ENCODE data around the gene ARID5A. TPM values are rescaled to one million over a fixed set of nuclear protein-coding genes. Genes with fewer than 3 reads are reported as not detected.

ARID5A gene
- polyA plus RNA-seq, 1 donor from 2014 or later: not detected

DNA sequence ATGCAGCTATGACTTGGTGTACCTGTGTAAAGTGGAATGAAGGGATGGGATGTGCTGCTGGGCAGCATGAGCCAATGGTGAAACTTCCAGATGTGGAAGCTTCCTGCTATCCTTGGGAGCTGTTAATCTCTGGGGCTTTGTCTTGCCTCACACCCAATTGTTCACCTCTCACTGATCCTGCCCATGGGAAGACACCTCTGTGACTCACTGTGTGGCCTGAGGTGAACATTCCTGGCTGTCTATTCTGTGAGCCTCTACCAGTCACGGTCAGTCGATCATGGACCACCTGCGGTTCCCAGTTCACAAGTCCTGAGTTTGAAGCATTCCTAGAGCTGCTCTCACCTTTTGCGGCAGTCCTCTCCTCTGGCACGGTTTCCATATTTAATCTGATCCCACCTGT lies 43.5 kb upstream of the ARID5A start:
- Histone ChIP-seq H3K4me3 (ENCODE audit: low read length) (no peak overlapping the region), H3K27me3 (ENCODE audit: insufficient read depth, low read depth, low read length) (no peaks in the 10 kb centered on the region), H3K4me2 (ENCODE audit: low read length) (no peak overlapping the region), H3K27ac (ENCODE audit: low read length) (no peak overlapping the region), H3K36me3 (ENCODE audit: insufficient read depth, low read length) (no peaks in the 10 kb centered on the region), H3K9ac (ENCODE audit: low read length) (no peak overlapping the region), H3K9me2 (ENCODE audit: insufficient read depth, low read length) (no peaks in the 10 kb centered on the region), H3F3A (ENCODE audit: insufficient read depth, low read length, poor library complexity, severe bottlenecking) (no peaks in the 10 kb centered on the region), H3K79me2 (replicated peaks; ENCODE audit: insufficient read depth, low read length) (no peaks in the 10 kb centered on the region), H2AFZ (ENCODE audit: low read depth, low read length) (no peak overlapping the region), H3K9me3 (ENCODE audit: low read length) (peaks cover 12% of the 10 kb centered on the region), H4K20me1 (ENCODE audit: insufficient read depth) (no peaks in the 10 kb centered on the region)
- TF ChIP-seq, protein P1, sequence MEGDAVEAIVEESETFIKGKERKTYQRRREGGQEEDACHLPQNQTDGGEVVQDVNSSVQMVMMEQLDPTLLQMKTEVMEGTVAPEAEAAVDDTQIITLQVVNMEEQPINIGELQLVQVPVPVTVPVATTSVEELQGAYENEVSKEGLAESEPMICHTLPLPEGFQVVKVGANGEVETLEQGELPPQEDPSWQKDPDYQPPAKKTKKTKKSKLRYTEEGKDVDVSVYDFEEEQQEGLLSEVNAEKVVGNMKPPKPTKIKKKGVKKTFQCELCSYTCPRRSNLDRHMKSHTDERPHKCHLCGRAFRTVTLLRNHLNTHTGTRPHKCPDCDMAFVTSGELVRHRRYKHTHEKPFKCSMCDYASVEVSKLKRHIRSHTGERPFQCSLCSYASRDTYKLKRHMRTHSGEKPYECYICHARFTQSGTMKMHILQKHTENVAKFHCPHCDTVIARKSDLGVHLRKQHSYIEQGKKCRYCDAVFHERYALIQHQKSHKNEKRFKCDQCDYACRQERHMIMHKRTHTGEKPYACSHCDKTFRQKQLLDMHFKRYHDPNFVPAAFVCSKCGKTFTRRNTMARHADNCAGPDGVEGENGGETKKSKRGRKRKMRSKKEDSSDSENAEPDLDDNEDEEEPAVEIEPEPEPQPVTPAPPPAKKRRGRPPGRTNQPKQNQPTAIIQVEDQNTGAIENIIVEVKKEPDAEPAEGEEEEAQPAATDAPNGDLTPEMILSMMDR (IDR thresholded peaks at IDR 0.05; ENCODE audit: poor library complexity, severe bottlenecking): no peak
- TF ChIP-seq MXI1 (conservative IDR thresholded peaks at IDR 0.05; ENCODE audit: poor library complexity, severe bottlenecking) (no peak), POLR2AphosphoS5 (IDR thresholded peaks at IDR 0.05) (no peak), EP300 (conservative IDR thresholded peaks at IDR 0.05; ENCODE audit: poor library complexity, severe bottlenecking) (no peak), SMC3 (conservative IDR thresholded peaks at IDR 0.05; ENCODE audit: poor library complexity) (no peak), RAD21 (conservative IDR thresholded peaks at IDR 0.05) (no peak), TAF1 (IDR thresholded peaks at IDR 0.05; ENCODE audit: low read depth) (no peak), EZH2 (IDR thresholded peaks at IDR 0.05; ENCODE audit: borderline replicate concordance, insufficient read depth, low read length, poor library complexity, severe bottlenecking) (no peak)
- TF ChIP-seq, protein P2, sequence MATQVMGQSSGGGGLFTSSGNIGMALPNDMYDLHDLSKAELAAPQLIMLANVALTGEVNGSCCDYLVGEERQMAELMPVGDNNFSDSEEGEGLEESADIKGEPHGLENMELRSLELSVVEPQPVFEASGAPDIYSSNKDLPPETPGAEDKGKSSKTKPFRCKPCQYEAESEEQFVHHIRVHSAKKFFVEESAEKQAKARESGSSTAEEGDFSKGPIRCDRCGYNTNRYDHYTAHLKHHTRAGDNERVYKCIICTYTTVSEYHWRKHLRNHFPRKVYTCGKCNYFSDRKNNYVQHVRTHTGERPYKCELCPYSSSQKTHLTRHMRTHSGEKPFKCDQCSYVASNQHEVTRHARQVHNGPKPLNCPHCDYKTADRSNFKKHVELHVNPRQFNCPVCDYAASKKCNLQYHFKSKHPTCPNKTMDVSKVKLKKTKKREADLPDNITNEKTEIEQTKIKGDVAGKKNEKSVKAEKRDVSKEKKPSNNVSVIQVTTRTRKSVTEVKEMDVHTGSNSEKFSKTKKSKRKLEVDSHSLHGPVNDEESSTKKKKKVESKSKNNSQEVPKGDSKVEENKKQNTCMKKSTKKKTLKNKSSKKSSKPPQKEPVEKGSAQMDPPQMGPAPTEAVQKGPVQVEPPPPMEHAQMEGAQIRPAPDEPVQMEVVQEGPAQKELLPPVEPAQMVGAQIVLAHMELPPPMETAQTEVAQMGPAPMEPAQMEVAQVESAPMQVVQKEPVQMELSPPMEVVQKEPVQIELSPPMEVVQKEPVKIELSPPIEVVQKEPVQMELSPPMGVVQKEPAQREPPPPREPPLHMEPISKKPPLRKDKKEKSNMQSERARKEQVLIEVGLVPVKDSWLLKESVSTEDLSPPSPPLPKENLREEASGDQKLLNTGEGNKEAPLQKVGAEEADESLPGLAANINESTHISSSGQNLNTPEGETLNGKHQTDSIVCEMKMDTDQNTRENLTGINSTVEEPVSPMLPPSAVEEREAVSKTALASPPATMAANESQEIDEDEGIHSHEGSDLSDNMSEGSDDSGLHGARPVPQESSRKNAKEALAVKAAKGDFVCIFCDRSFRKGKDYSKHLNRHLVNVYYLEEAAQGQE (IDR thresholded peaks at IDR 0.05; ENCODE audit: borderline replicate concordance): no peak

DNA sequence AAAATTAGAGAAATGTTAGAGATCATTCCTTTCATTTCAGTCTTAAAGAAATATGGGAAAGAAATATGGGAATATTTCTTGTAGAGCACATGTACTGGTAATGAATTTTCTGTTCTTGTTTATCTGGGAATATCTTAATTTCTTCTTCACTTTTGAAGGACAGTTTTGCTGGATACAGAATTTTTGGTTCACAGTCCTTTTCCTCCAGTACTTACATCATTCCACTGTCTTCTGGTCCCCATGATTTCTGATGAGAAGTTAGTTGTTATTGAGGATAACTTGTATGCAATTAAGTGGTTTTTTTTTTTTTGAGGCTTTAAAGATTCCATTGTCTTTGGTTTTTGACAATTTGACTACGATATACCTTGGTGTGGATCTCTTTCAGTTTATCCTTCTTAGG lies 42.4 kb upstream of the ARID5A start:
- no peak overlapping the region for H3K4me2 ChIP-seq (ENCODE audit: low read length)
- H3K9me3 ChIP-seq (ENCODE audit: low read length): peaks cover 12% of the 10 kb centered on the region
- H3K36me3 ChIP-seq (ENCODE audit: insufficient read depth, low read length): no peaks in the 10 kb centered on the region
- H3K4me3 ChIP-seq (ENCODE audit: low read length): no peak overlapping the region
- H3K27ac ChIP-seq (ENCODE audit: low read length): no peak overlapping the region
- no peaks in the 10 kb centered on the region for H3K9me2 ChIP-seq (ENCODE audit: insufficient read depth, low read length)
- H3K79me2 ChIP-seq (replicated peaks; ENCODE audit: insufficient read depth, low read length): no peaks in the 10 kb centered on the region
- no peaks in the 10 kb centered on the region for H4K20me1 ChIP-seq (ENCODE audit: insufficient read depth)
- no peaks in the 10 kb centered on the region for H3F3A ChIP-seq (ENCODE audit: insufficient read depth, low read length, poor library complexity, severe bottlenecking)
- H2AFZ ChIP-seq (ENCODE audit: low read depth, low read length): no peak overlapping the region
- TF ChIP-seq SMC3 (conservative IDR thresholded peaks at IDR 0.05; ENCODE audit: poor library complexity) (no peak), EP300 (conservative IDR thresholded peaks at IDR 0.05; ENCODE audit: poor library complexity, severe bottlenecking) (no peak), POLR2AphosphoS5 (IDR thresholded peaks at IDR 0.05) (no peak), RAD21 (conservative IDR thresholded peaks at IDR 0.05) (no peak), TAF1 (IDR thresholded peaks at IDR 0.05; ENCODE audit: low read depth) (no peak), EZH2 (IDR thresholded peaks at IDR 0.05; ENCODE audit: borderline replicate concordance, insufficient read depth, low read length, poor library complexity, severe bottlenecking) (no peak), MXI1 (conservative IDR thresholded peaks at IDR 0.05; ENCODE audit: poor library complexity, severe bottlenecking) (no peak)
- TF ChIP-seq, protein P1 (IDR thresholded peaks at IDR 0.05; ENCODE audit: poor library complexity, severe bottlenecking): no peak
- TF ChIP-seq, protein P2 (IDR thresholded peaks at IDR 0.05; ENCODE audit: borderline replicate concordance): no peak
- H3K9ac ChIP-seq (ENCODE audit: low read length): no peak overlapping the region
- no peaks in the 10 kb centered on the region for H3K27me3 ChIP-seq (ENCODE audit: insufficient read depth, low read depth, low read length)
